GM21717 (cell line): ENCODE data around the gene PTPRG.

Experiments used
- ATAC-seq: cut with Tn5 transposase; IDR thresholded peaks from one replicate; pipeline ENCODE4 v1.9.1; 2021; ENCODE audit warnings: mild to moderate bottlenecking, moderate library complexity; ENCODE audit not compliant: unreplicated experiment

Gene PTPRG

DNA sequence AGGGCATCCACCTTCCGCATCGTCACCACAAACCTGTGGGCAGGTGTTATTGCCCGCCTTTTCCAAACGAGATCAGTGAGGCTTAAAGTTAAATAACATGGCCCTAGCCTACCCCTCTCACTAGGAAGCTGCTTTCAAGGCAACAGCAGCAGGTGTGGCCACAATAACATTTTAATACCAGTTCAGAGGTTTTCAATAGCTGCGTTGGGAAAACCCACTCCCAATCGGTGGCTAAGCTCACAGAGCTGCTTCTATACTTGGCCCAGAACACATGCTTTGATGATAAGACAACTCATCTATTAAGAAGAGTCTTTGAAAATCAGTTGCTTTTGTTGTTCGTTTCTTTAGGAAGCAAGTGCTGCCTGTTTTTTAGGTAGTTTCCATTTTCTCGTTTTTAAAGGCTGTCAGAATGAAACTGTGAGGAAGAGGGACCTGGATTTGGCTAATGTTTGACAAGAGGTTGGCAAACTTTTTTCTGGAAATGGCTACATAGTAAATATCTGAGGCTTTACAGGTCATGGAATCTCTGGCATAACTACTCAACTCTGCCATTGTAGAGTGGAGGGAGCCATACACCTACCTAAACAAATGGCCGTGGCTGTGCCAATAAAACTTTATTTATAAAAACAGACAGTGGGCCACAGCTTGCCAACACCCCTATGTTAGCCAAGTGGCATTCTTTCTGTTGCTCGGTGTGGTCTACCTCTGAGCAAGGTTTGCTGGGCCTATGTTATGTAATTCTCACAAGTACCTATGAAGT, 632.4 kb downstream of the PTPRG start:
- ATAC-seq: no peak

DNA sequence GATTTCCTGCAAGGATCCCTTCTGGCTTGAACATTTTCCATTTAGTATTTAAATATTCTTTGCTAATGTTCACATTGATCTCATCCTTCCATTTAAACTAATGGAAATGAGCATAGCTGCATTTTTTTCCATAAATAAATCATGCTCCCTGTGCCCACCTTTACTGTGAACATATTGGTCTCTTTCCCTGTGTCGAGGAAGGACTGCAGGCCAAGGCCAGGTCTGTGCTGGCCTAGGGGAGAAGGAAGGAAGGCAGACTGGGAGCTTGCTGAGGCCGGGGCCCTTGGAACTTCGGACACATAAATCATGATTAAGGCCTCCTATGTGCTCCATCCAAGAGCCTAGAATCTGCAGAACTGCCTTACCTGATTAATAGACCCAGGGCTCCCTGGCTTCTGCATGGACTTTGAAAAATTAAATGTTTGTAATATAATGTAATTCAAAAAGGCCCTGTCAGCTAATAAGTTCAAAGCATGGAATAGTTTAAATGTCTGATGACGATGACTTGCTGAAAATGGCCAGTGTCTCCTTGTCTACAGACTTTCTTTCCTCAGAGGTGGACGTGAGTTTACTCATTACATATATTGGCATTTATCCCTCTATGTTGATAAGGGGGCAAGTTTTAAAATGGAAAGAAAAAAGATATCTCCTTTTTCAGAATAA, 636.1 kb downstream of the PTPRG start:
- no peak for ATAC-seq

DNA sequence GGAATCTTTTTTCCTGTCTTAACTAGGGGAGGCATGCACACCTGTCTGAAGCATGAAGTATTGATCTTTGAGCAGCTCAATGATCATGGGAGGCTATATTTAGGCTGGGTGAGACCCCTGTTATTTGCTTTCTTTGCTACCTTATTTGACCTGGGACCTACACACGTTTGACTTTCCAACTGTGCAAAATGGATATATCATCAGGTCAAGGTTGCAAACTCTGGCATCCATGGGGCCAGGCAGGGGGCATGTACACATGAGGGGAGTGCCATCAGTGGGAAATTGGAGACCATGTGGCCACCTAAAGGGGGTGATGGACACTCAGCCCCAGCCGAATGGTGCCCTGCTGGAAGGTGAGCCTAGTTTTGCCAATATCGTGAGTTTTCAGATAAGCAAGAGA, 637.8 kb downstream of the PTPRG start:
- no peak for ATAC-seq

DNA sequence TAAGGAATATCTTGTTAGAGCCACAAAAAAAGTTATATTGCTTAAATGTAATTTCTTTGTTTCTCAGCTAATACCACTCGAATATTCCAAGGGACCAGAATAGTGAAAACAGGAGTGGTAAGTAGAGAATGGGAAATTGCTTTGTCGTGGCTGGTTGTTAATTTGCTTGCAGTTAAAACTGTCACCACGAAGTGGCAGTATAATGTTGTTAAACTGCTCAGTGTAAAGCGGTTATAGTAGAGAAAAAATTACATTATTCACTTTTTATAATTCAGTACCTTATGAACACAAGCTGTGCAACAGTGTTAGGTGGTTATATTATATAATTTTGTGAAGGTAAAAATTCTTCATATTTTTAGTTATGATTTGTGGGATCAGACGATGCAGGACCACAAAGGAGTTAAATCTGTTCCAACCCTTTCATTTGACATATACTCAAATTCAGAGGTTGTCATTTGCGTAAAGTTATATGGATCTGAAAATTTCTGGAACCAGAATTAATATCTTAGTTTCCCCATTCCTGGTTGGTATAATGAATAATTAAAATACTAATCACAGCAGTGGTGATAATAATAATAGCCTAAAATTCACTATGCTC, 640.2 kb downstream of the PTPRG start:
- ATAC-seq: no peak

DNA sequence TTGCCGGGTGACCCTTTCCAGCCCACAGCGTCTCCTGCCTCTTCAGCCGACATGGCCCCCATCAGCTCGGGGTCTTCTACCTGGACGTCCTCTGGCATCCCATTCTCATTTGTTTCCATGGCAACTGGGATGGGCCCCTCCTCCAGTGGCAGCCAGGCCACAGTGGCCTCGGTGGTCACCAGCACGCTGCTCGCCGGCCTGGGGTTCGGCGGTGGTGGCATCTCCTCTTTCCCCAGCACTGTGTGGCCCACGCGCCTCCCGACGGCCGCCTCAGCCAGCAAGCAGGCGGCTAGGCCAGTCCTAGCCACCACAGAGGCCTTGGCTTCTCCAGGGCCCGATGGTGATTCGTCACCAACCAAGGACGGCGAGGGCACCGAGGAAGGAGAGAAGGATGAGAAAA, 641.8 kb downstream of the PTPRG start:
- ATAC-seq: no peak

DNA sequence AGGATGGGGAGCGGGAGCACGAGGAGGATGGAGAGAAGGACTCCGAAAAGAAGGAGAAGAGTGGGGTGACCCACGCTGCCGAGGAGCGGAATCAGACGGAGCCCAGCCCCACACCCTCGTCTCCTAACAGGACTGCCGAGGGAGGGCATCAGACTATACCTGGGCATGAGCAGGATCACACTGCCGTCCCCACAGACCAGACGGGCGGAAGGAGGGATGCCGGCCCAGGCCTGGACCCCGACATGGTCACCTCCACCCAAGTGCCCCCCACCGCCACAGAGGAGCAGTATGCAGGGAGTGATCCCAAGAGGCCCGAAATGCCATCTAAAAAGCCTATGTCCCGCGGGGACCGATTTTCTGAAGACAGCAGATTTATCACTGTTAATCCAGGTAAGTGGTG, 642.2 kb downstream of the PTPRG start:
- no peak for ATAC-seq

DNA sequence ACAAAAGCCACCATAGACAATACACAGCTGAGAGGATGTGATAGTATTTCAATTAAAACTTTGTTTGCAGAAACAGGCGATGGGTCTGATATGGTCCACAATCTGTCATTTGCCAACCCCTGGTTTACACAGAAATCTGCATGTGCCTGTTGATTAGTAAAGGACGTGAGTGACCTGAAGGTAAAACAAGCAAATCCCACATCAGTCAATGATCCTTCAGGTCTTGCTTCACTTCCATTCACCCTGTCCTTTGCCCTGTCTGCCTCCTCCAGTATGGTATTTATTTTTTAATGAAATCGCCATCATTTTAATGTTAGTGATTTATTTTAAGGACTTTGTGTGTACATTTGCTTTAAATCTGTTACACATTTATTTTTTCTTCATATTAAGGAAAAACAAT, 645.8 kb downstream of the PTPRG start:
- no peak for ATAC-seq

DNA sequence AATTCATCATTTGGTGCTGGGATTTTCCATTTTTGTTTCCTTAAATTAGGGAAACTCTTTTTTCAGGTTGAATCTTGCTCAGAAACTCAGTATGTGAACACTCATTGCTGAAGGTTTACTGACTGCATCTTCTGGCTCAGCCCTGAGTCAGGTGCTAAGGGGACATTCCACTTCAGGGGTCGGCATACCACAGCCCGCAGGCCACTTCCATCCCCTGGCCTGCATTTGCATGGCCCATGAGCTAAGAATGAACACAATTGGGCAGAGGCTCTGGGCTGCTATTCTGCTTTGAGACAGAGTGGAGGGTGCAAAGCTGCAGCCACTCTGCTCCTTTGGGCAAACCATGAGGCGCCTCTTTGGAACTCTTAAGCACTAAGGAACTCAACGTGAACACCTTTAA, 647.0 kb downstream of the PTPRG start:
- no peak for ATAC-seq

DNA sequence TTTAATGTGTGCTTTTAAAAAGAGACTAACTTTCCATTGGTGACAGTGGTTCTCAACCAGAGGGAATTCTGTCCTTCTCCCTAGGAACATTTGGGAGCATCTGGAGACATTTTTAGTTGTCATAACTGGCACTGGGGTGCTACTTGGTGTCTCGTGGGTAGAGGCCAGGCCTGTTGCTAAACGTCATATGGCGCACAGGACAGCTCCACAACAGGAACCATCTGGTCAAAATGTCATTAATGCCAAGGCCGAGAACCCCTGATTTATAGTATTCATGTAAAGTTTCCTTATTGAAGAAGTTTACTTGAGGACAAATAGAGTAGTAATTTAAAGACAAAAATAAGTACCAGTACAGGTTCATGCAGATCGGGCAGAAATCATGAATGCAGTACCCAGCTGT, 647.7 kb downstream of the PTPRG start:
- no peak for ATAC-seq

DNA sequence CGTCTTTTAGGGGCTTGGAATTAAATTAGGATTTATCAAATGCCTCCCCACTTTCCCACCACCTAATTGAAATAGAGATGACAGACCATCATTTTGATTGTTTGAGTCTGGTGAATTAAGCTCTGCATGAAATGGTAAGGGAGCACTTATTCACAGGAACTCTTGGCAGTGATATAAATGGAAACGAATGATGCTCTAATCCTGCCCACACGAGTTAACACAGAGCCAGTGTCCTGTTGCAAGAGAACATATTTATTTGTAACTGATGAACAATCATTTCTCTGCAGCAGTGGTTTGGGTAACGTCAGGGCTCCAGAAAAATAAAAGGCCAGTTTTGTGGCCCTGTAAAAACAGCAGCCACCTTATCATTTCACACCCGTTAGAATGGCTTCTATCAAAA, 648.6 kb downstream of the PTPRG start:
- no peak for ATAC-seq

DNA sequence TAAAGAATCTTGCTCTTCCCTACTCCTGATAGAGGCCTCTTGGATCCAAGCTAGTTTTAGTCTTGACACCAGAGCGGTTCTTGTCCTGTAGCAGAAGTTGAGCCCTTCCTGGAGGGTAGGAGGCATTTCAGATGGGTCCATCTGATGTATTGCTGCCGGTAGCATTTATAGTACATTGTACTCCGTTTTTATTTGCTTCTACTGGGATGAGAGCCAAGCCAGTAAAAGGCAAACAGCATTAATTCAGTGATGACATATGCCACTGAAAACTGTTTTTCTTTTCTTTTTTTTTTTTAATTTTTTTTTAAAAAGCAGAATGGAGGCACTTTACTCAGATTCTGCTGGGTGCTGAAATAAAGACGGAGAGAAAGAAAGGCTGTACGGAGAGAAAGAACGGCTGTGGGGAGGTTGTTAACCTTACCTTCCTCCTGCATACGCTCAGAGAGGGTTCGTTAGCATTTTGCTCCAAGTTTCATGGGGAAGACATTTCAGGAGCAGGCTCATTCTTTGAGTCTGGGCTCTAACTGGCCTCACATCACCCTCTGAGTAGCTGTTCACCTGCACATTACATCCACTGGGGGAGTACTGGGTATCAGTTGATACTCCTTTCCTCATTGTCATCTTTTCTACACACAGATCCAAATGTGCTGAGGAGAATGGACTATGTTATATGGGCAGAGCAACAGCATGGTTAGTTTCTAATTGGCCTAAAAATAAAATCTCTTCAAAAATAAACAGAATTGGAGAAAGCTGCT, 650.5 kb downstream of the PTPRG start:
- no peak for ATAC-seq

DNA sequence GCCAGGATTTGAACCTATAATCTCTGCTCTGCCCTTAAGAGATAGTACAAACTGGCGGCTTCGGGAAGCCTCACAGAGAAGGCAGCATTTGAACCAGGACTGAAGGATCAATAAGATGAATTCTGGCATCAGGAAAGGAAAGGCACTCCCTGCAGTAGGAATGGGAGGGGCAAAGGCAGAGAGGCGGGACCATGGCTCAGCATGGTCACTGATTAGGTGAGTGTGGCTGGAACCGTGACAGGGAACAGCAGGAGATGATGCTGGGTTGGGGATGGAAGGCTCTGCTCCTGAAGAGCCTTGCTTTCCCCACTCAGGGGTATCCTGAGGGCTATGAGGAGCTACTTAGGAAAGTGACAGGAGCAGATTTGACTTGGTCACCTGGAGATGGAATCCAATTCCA, 653.5 kb downstream of the PTPRG start:
- no peak for ATAC-seq

DNA sequence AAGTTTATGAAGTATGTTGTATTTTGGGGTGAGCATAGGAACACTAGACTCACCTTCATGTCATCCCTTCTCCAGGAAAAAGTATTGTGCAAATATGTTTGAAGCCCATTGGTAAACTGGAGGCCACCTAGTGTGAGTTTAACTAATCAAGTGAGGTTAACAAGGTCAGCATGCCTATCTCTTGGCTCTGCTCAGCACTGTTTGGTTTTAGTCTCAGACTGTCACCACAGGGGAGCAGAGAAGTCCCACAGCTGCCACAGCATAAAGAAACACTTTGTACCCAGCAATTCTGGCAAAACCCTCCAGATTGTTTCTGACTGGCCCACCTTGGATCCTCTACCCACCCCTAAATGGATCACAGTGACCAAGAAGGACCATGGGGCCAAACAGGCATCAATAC, 659.2 kb downstream of the PTPRG start:
- ATAC-seq: no peak

DNA sequence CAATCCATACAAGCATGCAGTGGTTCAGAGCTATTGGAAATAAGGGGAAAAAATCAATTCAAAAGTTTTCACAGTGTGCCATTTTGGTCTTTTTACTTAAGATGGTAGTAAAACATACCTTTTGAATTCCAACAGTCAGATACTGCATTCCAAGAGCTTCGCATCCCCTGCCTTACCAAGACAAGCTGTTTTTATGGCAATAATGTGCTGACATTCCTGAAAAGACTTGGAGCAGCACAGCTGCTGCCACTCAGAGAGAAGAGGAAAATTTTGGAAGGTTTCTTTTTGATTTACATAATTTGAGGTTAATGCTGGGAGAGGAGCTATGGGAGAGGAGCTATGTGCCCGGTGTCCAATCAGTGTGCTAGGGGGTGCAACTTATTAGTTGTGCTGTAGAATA, 663.7 kb downstream of the PTPRG start:
- ATAC-seq: no peak

DNA sequence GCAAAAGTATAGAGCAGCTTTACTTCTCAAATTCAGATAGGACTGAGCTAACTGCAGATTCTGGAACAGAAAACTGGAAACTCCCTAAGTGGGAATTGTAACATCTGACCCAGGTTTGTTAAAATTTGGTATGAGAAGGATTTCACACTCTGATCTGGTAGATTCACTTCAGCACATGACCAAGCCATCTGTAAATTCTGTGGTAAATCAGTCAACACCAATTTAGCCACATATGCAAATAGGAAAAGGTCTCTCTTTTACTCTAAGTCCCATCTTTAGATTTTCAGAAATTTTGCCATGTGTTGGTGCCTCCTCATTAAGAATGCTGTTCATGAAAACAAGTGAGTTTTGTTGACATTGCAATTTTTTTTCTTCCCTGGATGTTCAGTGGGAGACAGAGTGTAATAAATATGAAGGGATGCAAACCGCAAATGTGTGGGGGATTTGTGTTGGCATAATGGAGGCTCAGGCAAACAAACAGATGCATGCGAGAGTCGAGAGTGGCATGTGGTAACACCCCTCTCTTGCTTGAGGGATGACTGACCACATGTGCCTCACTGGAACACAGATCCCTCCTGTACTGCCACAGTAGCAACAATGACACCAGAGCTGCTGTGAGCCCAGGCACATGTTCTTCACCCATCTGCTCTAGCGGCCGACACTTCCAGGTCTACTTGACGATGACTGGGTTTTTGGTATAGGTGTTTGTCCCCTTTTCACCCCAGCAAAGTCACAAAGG, 665.4 kb downstream of the PTPRG start:
- no peak for ATAC-seq

DNA sequence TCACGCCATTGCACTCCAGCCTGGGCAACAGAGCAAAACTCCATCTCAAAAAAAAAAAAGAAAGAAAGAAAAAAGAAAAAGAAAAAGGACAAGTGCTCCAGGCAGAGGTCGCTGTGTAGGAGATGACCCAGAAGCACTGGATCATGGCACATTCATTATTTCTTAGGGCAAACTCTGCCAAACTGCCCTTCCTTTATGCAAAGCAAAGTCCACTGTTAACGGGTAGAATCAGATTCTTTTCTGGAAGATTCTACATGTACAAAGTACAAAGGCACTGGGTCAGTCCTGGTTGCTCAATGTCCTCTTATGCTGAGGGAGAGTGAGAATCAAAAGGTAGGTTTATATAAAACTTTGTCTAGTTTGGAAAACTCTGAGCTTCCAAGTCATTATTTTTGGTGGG, 667.1 kb downstream of the PTPRG start:
- no peak for ATAC-seq

DNA sequence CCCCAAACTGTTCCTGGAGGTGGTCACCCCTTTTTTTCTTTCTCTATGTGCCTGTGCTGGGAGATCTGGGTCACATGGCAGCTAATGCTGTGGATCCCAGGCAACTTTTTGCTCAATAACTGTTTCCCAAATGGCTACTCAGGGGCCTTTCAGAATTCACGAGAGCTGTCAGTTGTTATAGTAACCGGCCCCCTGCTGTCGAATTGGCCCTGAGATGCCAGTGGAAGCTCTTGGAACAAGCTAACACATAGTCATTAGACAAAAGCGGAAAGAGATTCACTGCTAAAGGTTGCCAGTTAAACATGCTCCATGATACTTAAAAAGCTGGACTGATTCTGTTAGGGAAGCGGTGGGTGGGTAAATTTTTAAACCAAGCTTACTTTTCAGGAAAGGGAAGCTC, 667.8 kb downstream of the PTPRG start:
- no peak for ATAC-seq

DNA sequence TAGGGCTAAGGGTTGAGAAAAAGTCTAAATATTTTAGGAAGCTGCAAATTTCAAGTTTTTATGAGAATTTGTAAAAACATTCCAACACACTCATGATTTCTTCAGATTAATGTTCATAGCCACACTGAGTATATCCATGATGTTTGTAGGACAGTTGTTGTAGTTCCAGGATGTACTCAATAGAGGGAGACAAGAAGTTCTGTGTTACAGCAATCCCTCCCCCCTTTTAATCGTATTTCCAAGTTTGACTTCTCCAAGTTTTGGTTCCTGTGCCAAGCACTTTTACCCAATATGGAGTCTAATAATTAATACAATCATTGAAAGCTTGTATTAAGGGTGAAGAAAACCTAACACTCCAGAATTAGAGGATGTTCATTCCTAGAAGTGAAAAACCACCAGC, 668.5 kb downstream of the PTPRG start:
- ATAC-seq: no peak

DNA sequence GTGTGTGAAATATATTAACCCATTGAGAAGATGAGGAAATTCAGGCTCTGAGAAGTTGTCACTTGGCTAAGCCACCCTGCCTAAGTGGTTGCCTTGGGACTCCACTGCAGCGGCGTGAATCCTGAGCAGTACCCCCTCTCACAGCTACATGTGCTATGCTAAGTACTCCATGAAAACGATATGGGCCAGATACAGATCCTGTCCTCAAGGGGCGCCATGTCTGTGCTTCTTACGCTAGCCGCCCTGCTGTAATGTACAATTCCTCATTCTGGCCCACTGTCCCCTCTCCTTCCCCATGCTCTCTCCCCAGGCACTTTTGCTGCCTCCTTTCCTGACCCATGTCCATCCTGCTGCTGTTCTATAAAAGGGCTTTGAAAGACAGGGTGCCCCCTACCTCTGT, 671.7 kb downstream of the PTPRG start:
- no peak for ATAC-seq

DNA sequence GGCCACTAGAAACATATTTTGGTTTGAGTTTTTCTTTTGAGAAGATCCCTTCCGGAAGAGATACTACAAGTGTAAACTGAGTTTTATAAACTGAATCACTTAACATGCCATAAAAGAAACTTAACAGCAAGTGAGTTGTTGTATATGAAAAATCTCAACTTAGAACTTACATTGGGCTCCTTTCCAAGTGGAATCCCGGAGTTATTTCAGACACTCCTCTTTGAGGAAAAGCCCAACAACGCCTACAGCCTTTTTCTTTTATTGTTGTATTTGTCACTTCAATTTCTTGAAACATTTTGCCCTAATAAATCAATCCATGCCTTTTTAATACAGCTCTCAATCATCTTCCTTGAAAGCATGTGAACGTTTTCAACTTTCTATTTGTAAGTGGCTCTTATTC, 674.6 kb downstream of the PTPRG start:
- ATAC-seq: no peak
